ENCODE results near the gene TRPM8.

TRPM8 gene

GRCh38 chr2:234044157-234044556, 127.0 kb downstream of the TRPM8 start:
- no peak for TF ChIP-seq SIN3A (IDR thresholded peaks at IDR 0.05; ENCODE audit: borderline replicate concordance, insufficient read depth, low read length)
- no peak for TF ChIP-seq FOXP2 (optimal IDR thresholded peaks at IDR 0.05; ENCODE audit: borderline replicate concordance, extremely low read depth, extremely low read length, insufficient read depth)
- no peak for TF ChIP-seq POLR2AphosphoS5 (IDR thresholded peaks at IDR 0.05; ENCODE audit: low read depth, low read length)
- no peak for TF ChIP-seq TAF1 (IDR thresholded peaks at IDR 0.05; ENCODE audit: borderline replicate concordance, insufficient read depth, low read length)
- no peak for TF ChIP-seq REST (IDR thresholded peaks at IDR 0.05; ENCODE audit: insufficient read depth in 1 of 2, low read depth in 2 of 2, low read length in 2 of 2)

GRCh38 chr2:234046521-234046920, 129.3 kb downstream of the TRPM8 start:
- TF ChIP-seq POLR2AphosphoS5 (IDR thresholded peaks at IDR 0.05; ENCODE audit: low read depth, low read length) (no peak), SIN3A (IDR thresholded peaks at IDR 0.05; ENCODE audit: borderline replicate concordance, insufficient read depth, low read length) (no peak), TAF1 (IDR thresholded peaks at IDR 0.05; ENCODE audit: borderline replicate concordance, insufficient read depth, low read length) (no peak), REST (IDR thresholded peaks at IDR 0.05; ENCODE audit: insufficient read depth in 1 of 2, low read depth in 2 of 2, low read length in 2 of 2) (no peak), FOXP2 (optimal IDR thresholded peaks at IDR 0.05; ENCODE audit: borderline replicate concordance, extremely low read depth, extremely low read length, insufficient read depth) (no peak)

- no peak for TF ChIP-seq POLR2AphosphoS5 (IDR thresholded peaks at IDR 0.05; ENCODE audit: low read depth, low read length)
- TF ChIP-seq FOXP2 (optimal IDR thresholded peaks at IDR 0.05; ENCODE audit: borderline replicate concordance, extremely low read depth, extremely low read length, insufficient read depth) = no peak
- TF ChIP-seq TAF1 (IDR thresholded peaks at IDR 0.05; ENCODE audit: borderline replicate concordance, insufficient read depth, low read length) = no peak
- TF ChIP-seq SIN3A (IDR thresholded peaks at IDR 0.05; ENCODE audit: borderline replicate concordance, insufficient read depth, low read length) = no peak
- no peak for TF ChIP-seq REST (IDR thresholded peaks at IDR 0.05; ENCODE audit: insufficient read depth in 1 of 2, low read depth in 2 of 2, low read length in 2 of 2)
Measured at GRCh38 chr2:234047361-234047760, 130.2 kb downstream of the TRPM8 start.

- no peak for TF ChIP-seq TAF1 (IDR thresholded peaks at IDR 0.05; ENCODE audit: borderline replicate concordance, insufficient read depth, low read length)
- no peak for TF ChIP-seq FOXP2 (optimal IDR thresholded peaks at IDR 0.05; ENCODE audit: borderline replicate concordance, extremely low read depth, extremely low read length, insufficient read depth)
- no peak for TF ChIP-seq REST (IDR thresholded peaks at IDR 0.05; ENCODE audit: insufficient read depth in 1 of 2, low read depth in 2 of 2, low read length in 2 of 2)
- no peak for TF ChIP-seq SIN3A (IDR thresholded peaks at IDR 0.05; ENCODE audit: borderline replicate concordance, insufficient read depth, low read length)
Measured at GRCh38 chr2:234048049-234048448, 130.9 kb downstream of the TRPM8 start.

Measured in PFSK-1 (cell line).